Measurements from ENCODE around the gene CEP295NL.
"Not testable (repeated sequence)": the region's sequence is repeated elsewhere in the genome, so short reads cannot be mapped to it uniquely, and the experiment has no call there.

CEP295NL gene

GRCh38 chr17:78904371-78904770 lies 1.4 kb upstream of the CEP295NL start:
- no peak for DNase-seq

GRCh38 chr17:78902231-78902630 lies 770 bp downstream of the CEP295NL start:
- not testable (repeated sequence) for DNase-seq

DNA sequence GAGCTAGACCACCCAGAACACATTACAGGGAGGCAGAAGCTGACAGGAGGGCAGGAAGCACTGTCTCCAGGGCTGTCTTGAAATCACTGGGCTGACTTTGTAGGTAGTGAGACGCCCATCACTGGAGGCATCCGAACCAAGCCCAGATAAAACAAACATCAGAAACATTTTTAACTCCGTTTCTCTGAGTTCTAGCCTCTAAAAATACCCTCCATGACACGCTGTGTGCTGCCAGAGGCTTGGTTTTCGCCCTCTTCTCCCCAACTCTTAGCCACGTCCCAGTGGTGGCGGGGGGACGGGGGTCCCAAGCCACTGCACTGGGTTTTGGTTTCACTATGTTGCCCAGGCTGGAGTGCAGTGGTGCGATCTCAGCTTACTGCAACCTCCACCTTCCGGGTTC lies 1.2 kb downstream of the CEP295NL start:
- no peak for DNase-seq

GRCh38 chr17:78900816-78901215 lies 2.2 kb downstream of the CEP295NL start:
- no peak for DNase-seq

DNA sequence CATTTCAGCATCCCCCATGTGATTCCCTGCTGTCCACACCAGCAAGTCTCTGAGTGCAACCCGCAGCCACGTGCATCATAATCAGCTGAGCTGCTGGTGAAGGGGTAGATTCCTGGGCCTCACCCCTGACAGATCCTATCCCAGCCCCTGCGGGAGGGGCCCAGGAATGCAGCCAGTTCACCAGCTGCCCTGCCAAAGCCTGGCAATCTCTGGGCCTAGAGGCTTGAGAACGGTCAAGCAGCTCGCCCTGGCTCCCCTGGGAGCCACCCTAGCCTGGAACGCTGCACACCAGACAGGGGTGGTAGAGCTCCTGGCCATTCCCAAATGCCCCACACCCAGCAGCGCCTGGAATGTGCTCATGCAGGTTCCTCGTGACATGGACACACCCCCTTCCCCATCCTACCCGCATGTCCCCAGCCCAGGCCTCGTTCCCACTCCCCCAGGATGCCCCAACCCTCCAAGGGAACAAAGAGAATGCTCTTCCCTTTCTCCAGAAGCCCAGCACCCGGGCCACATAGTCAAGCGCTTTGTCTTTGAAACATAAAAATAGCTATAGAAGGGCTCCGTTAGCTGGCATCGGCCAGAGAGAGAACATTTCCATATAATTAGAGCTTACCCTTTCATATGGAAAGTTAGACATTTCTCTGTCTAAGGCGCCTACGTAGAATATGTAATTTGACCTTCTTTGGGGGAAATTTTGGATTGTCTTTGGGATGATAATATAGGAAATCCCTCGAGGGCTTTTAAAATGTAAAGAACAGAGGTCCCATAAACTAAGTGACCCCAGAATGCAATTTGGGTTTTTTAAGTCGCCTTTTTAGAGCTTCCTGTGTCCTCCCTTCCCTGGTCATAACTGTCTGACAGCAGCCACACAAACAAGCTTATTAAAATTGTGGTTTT lies 3.4 kb downstream of the CEP295NL start:
- no peak for DNase-seq

DNA sequence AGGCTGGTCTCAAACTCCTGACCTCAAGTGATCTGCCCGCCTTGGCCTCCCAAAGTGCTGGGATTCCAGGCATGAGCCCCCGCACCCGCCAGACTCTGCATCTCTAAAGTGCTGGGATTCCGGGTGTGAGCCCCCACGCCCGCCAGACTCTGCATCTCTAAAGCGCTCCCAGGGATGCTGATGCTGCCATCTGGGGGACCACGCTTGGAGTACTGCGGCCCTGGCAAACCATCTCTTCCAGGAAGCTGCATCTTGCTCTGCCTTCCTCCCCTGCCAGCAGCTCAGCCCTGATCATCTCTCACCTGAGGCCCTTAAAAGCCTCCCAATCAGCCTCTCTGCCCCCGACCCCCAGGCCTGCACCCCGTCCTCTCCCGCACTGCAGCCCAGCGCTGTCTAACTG lies 4.1 kb downstream of the CEP295NL start:
- no peak for DNase-seq

- no peak for DNase-seq
These were observed 4.7 kb downstream of the CEP295NL start for GRCh38 chr17:78898075-78898836.

DNA sequence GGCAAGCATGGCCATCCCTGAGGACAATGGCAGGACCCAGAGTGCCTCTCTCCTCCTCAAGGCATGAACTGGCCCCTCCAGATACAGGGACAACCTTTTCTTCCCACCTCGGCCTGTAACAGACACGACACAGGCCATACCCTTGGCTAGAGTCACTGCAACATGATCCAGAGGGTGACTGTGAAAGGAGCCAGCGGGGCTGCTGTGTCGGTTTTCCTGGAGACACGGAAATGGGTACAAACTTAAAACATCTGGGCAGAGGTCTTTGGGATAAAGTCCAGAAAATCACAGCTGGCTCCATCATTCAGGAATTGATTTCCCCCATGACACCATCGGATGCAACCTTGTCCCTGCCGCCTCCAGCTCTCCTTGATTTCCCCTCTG lies 5.3 kb downstream of the CEP295NL start:
- DNase-seq: no peak

- no peak for DNase-seq
These were observed 6.0 kb downstream of the CEP295NL start for GRCh38 chr17:78896834-78897663.

GRCh38 chr17:78896091-78896833 lies 6.7 kb downstream of the CEP295NL start:
- no peak for DNase-seq

- DNase-seq: no peak
These were observed 7.7 kb downstream of the CEP295NL start for GRCh38 chr17:78895322-78895721.

- DNase-seq: no peak
These were observed 9.3 kb downstream of the CEP295NL start for GRCh38 chr17:78893684-78894083.

GRCh38 chr17:78892936-78893379 lies 10.0 kb downstream of the CEP295NL start:
- DNase-seq: no peak

GRCh38 chr17:78892520-78892919 lies 10.5 kb downstream of the CEP295NL start:
- DNase-seq: no peak

DNA sequence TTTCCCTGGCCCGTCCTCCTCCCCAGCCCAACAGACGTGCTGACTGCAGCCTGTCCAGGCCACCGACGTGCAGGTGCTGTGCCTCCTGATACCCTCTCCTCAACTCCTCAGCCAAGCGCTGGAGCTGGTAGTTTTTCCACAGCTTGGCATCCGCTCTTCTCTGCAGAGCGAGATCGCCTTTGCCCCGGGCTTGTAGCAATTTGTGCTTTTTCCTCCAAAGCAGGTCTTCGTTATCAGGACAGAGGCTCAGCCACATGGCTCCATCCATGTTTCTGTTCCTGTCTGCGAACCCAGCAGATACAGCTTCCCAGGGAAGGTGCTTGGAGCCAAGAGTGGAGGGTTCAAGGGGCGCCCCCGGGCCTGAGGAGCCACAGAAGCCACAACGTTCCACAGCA lies 10.9 kb downstream of the CEP295NL start:
- no peak for DNase-seq

DNA sequence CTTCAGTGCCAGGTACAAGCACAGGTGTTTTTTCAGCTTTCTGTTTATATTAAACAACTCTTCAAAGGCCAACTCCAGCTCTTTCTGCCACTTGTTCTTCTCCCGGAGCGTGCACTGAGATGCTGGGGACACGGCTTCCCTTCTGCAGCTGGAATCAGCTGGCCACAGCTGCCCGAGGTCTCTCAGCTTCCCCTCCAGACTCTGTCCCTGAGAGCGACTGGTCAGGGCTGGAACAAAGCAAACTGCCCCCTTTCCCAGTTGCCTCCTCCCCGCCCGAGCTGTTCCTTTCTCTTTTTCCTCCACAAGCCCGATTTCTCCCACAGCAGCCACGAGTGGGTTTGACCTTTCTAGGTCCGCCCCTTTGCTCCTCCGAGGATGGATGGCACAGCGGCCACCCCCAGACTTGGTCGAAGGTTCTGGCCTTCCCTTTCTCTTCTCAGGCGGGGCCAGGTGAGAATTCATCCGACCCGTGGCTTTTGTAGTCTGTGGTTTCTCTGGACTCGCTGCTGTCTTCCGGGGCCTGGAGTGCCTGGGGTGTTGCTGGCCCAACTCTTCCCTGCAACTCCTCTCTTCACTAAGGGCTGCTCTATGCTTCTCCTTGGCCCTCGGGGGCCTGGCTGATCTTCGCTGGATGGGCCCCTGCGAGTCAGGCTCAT lies 11.5 kb downstream of the CEP295NL start:
- no peak for DNase-seq

- peak in 2 of 4 experiments; percentile 25 to 29 for DNase-seq
These were observed 12.5 kb downstream of the CEP295NL start for GRCh38 chr17:78890498-78890897.

GRCh38 chr17:78890096-78890495 lies 12.9 kb downstream of the CEP295NL start:
- DNase-seq: not testable (repeated sequence)

- no peak for DNase-seq
These were observed 13.5 kb downstream of the CEP295NL start for GRCh38 chr17:78889531-78889930.

DNA sequence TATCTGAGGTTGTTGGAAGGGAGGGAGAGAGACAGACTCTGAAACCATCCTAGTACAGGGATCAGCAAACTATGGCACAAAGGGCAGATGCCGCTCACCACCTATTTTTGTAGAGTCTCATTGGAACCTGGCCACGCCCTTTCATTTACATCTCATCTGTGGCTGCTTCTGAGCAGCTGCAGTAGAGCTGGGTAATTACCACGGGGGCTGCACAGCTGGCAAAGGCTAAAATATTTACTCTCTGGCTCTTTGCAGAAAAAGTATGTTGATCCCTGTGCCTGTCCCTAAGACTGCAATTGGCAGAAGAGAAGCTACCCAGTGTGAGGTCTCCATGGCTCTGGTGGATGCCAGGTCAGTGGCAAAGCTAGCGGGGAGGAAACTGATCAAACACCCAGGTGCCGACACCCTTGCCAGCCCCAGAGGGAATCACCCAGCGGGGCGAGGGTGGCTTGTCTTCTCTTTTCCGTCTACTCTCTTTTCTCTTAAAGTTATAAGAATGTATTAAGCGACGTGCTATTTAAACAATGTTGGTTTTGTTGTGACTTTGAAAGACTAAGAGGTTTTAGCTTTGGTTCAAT lies 14.0 kb downstream of the CEP295NL start:
- no peak for DNase-seq

DNA sequence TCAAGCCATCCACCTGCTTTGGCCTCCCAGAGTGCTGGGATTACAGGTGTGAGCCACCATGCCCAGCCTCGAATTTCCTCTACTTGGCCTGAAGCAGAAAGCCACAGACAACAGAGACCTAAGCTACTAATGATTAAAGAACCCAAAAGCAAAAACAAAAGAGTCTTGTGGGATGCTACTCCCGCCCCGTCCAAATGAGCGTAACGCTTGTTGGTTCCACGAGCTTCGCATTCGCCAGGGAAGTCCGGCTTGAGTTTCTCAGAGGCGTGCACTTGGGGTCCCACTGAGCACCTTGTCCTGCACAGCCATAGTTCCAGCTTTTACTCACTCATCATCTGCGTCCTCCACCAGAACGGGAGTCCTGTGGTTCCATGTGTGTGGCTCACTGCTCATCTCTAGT lies 16.0 kb downstream of the CEP295NL start:
- no peak for DNase-seq
